OCI-LY7 (cell line): Measurements from ENCODE around the gene FAM170B. TPM values are rescaled to one million over a fixed set of nuclear protein-coding genes. Genes with fewer than 3 reads are reported as not detected.

Source experiments
- BruUV-seq: library from RNA; stranded (reverse); fragments of 400-500 nt; replicated peaks from 2 replicates; lab custom pipeline; 2021; lab: Mats Ljungman, UMichigan
- CTCF ChIA-PET: fragments of 300-600 bp; sonication (Branson Sonifier 250); formaldehyde crosslinking; loops from one replicate; lab custom pipeline; 2022; ENCODE audit warnings: antibody characterized with exemption; ENCODE audit not compliant: unreplicated experiment; lab: Charles Lee
- POLR2A ChIA-PET: fragments of 300-600 bp; sonication (Branson Sonifier 250); formaldehyde crosslinking; loops from one replicate; lab custom pipeline; 2022; ENCODE audit warnings: antibody characterized with exemption; lab: Charles Lee
- DNase-seq: peaks from one replicate; pipeline ENCODE4 v3.0.0-alpha.2; 2015; ENCODE audit warnings: low spot score
- H2AFZ ChIP-seq: fragments of 200-600 bp; sonication (generic), shearing (Covaris generic); 2 replicates; pipeline ENCODE4 v1.6.1; 2014; ENCODE audit warnings: mild to moderate bottlenecking, antibody characterized with exemption, low read length, moderate library complexity
- H3K27ac ChIP-seq: fragments of 200-600 bp; sonication (generic); 2 replicates; pipeline ENCODE4 v1.5.1; 2014; ENCODE audit warnings: mixed run types, low read depth, mild to moderate bottlenecking, moderate library complexity, low read length, inconsistent platforms; ENCODE audit not compliant: poor library complexity, severe bottlenecking
- H3K36me3 ChIP-seq: fragments of 200-600 bp; sonication (generic); 2 replicates; pipeline ENCODE4 v1.6.1; 2014; ENCODE audit warnings: mild to moderate bottlenecking, antibody characterized with exemption, low read length, moderate library complexity, mixed read lengths; ENCODE audit not compliant: insufficient read depth
- H3K4me1 ChIP-seq: fragments of 200-600 bp; sonication (generic); 2 replicates; pipeline ENCODE4 v1.5.1; 2014; ENCODE audit warnings: mild to moderate bottlenecking, low read length; ENCODE audit not compliant: insufficient read depth, poor library complexity, severe bottlenecking
- H3K4me2 ChIP-seq: fragments of 200-600 bp; sonication (generic); 2 replicates; pipeline ENCODE4 v1.6.1; 2014; ENCODE audit warnings: mild to moderate bottlenecking, low read length
- H3K4me3 ChIP-seq: fragments of 200-600 bp; sonication (generic); 2 replicates; pipeline ENCODE4 v1.5.1; 2014; ENCODE audit warnings: mild to moderate bottlenecking, low read depth, low read length; ENCODE audit not compliant: poor library complexity, severe bottlenecking
- H3K79me2 ChIP-seq: fragments of 200-600 bp; sonication (generic); 2 replicates; pipeline ENCODE4 v1.6.1; 2016; ENCODE audit warnings: low read depth, mild to moderate bottlenecking, low read length, moderate library complexity, mixed read lengths; ENCODE audit not compliant: insufficient read depth
- H3K9me2 ChIP-seq: fragments of 200-600 bp; sonication (generic); 2 replicates; pipeline ENCODE4 v1.6.1; 2016; ENCODE audit warnings: mild to moderate bottlenecking, low read length, mixed read lengths; ENCODE audit not compliant: insufficient read depth
- H3K9me3 ChIP-seq: fragments of 200-600 bp; sonication (generic); 2 replicates; pipeline ENCODE4 v1.6.1; 2014; ENCODE audit warnings: mild to moderate bottlenecking, mixed run types, low read length, mixed read lengths
- H4K20me1 ChIP-seq: fragments of 200-600 bp; sonication (generic); 2 replicates; pipeline ENCODE4 v1.6.1; 2014; ENCODE audit warnings: mild to moderate bottlenecking, antibody characterized with exemption, low read length, moderate library complexity, mixed read lengths; ENCODE audit not compliant: insufficient read depth
- EZH2phosphoT487 ChIP-seq: fragments of 200-600 bp; sonication (generic); IDR thresholded peaks from 2 replicates; pipeline ENCODE4 v1.6.1; 2018; ENCODE audit warnings: low read depth, borderline replicate concordance, mild to moderate bottlenecking, mixed run types, antibody characterized with exemption, low read length, moderate library complexity, mixed read lengths
- intact Hi-C: fragments of 100-400 bp; cut with micrococcal nuclease; formaldehyde crosslinking; loops from one replicate; pipeline ENCODE4 v1.10.0; 2022; ENCODE audit not compliant: unreplicated experiment
- total RNA-seq, 2 experiments: library from RNA; depleted of rRNA in 1 of 2; stranded (reverse); fragments of >200 nt in 1 of 2; shearing (Covaris generic) in 1 of 2; gene quantifications; 2 replicates each; pipeline ENCODE4 v1.2.3, GENCODE V29; 2014 to 2022
- TF ChIP-seq, protein P1 (sequence below): fragments of 200-600 bp; sonication (generic); conservative IDR thresholded peaks from 2 replicates; pipeline ENCODE4 v1.5.1; 2014; ENCODE audit warnings: mild to moderate bottlenecking, antibody characterized with exemption, low read length, moderate library complexity, mixed read lengths

The FAM170B gene
- total RNA-seq, 2 experiments from 2014 or later, result 0.23 to 0.38 TPM

DNA sequence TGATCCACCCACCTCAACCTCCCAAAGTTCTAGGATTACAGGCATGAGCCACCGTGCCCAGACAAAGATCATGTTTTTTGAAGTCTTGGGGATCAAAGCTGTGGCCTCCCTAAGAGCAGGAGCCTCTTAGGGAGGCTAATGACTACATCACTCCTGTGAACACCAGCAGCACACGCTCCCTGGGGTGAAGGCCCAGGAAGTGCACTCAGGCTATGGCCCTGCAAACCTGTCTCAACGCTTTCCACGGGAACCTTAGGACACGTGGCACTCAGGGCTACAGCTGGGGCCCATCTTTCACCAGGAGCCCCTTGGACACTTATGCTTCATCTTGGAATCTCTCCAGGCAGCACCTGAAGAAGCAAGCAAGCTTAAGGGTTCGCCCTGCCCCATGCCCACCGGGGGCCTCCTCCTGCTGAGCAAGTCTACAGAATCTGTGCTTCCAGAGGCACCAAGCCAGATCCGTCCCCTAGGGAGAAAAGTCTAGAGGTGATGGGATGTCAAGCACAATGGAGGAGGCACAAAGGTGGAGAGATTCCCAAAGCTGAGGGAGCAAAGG lies 36.9 kb downstream of the FAM170B start:
- H3K9me3 ChIP-seq, result no peaks in the 10 kb centered on the region
- no peaks in the 10 kb centered on the region for H3K4me1 ChIP-seq
- BruUV-seq, result no TSS peak
- intact Hi-C loops, result no loop called here
- H4K20me1 ChIP-seq, result no peaks in the 10 kb centered on the region
- H2AFZ ChIP-seq, result no peak overlapping the region
- H3K9me2 ChIP-seq, result no peaks in the 10 kb centered on the region
- H3K79me2 ChIP-seq, result no peaks in the 10 kb centered on the region
- no peak overlapping the region for H3K4me3 ChIP-seq
- DNase-seq, result no peak
- POLR2A ChIA-PET, result no interaction called here
- no peak for TF ChIP-seq EZH2phosphoT487
- TF ChIP-seq, protein P1, sequence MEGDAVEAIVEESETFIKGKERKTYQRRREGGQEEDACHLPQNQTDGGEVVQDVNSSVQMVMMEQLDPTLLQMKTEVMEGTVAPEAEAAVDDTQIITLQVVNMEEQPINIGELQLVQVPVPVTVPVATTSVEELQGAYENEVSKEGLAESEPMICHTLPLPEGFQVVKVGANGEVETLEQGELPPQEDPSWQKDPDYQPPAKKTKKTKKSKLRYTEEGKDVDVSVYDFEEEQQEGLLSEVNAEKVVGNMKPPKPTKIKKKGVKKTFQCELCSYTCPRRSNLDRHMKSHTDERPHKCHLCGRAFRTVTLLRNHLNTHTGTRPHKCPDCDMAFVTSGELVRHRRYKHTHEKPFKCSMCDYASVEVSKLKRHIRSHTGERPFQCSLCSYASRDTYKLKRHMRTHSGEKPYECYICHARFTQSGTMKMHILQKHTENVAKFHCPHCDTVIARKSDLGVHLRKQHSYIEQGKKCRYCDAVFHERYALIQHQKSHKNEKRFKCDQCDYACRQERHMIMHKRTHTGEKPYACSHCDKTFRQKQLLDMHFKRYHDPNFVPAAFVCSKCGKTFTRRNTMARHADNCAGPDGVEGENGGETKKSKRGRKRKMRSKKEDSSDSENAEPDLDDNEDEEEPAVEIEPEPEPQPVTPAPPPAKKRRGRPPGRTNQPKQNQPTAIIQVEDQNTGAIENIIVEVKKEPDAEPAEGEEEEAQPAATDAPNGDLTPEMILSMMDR, result no peak
- no peaks in the 10 kb centered on the region for H3K36me3 ChIP-seq
- H3K4me2 ChIP-seq, result no peak overlapping the region
- CTCF ChIA-PET, result no interaction called here
- no peak overlapping the region for H3K27ac ChIP-seq

DNA sequence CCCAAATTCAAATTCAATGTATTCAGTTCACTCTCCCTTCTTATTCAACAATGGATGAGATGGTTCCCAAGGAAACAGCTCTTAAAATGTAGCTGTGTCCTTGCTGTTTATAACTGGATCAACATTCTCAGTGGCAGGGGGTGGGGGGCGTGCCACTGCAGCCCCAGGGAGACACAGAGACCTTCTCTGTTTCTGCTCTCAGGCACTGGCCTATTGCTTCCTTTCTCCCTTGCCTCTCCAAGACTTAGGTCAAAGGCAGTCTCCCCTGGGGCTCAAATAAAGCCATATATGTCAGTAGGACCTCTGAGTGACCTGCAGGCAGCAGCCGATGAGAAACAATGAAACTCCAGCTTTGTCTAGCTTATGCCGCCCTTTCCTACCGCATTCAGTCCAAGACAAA lies 39.2 kb downstream of the FAM170B start:
- no peaks in the 10 kb centered on the region for H4K20me1 ChIP-seq
- H3K9me3 ChIP-seq, result no peaks in the 10 kb centered on the region
- no peak for TF ChIP-seq EZH2phosphoT487
- TF ChIP-seq, protein P1, result no peak
- DNase-seq, result no peak
- H2AFZ ChIP-seq, result no peak overlapping the region
- no peaks in the 10 kb centered on the region for H3K4me1 ChIP-seq
- intact Hi-C loops, result no loop called here
- POLR2A ChIA-PET, result interaction anchor here (1.1 kb wide), 1 partner anchor 9 kb away, joined by 3 read pairs; no protein-coding TSS in a partner anchor
- no TSS peak for BruUV-seq
- no peaks in the 10 kb centered on the region for H3K9me2 ChIP-seq
- CTCF ChIA-PET, result no interaction called here
- H3K36me3 ChIP-seq, result no peaks in the 10 kb centered on the region
- no peaks in the 10 kb centered on the region for H3K79me2 ChIP-seq
- H3K4me2 ChIP-seq, result no peak overlapping the region
- H3K27ac ChIP-seq, result no peak overlapping the region
- H3K4me3 ChIP-seq, result no peak overlapping the region

DNA sequence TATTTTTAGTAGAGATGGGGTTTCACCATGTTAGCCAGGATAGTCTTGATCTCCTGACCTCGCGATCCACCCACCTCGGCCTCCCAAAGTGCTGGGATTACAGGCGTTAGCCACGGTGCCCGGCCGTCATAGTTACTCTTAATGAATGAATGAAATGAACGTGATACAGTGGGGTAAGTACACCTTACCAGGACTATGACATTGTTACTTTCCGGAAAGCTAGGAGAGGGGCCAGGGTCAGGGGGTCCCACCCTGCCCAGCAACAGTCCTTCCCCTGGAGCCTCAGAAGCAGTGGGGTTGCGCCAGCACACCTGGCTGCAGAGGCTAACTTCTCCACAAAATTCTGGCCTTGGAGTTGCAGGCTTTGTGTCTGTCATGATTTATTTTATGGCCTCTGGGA lies 39.9 kb downstream of the FAM170B start:
- CTCF ChIA-PET, result no interaction called here
- no TSS peak for BruUV-seq
- H2AFZ ChIP-seq, result no peak overlapping the region
- intact Hi-C loops, result no loop called here
- H3K4me2 ChIP-seq, result no peak overlapping the region
- H3K9me2 ChIP-seq, result no peaks in the 10 kb centered on the region
- no peaks in the 10 kb centered on the region for H3K79me2 ChIP-seq
- no peak for DNase-seq
- no peaks in the 10 kb centered on the region for H3K36me3 ChIP-seq
- POLR2A ChIA-PET, result interaction anchor here (0.7 to 1.1 kb wide), 2 partner anchors 8 to 27 kb away, joined by 3 read pairs; no protein-coding TSS in a partner anchor
- no peaks in the 10 kb centered on the region for H3K9me3 ChIP-seq
- H3K27ac ChIP-seq, result no peak overlapping the region
- no peak overlapping the region for H3K4me3 ChIP-seq
- no peak for TF ChIP-seq EZH2phosphoT487
- no peaks in the 10 kb centered on the region for H3K4me1 ChIP-seq
- no peaks in the 10 kb centered on the region for H4K20me1 ChIP-seq
